H1 (cell line): ENCODE results near the gene RTN4RL2. TPM values are rescaled to one million over a fixed set of nuclear protein-coding genes. Genes with fewer than 3 reads are reported as not detected.

ENCODE experiments used
- RAD21 ChIP-seq, 2 experiments: IDR thresholded peaks in 1 of 2; conservative IDR thresholded peaks in 1 of 2; 2 replicates each; pipeline ENCODE4 v1.6.1; 2011; ENCODE audit warnings: low read depth in 2 of 2, low read length in 2 of 2, improper control_type of control experiment in 1 of 2, inconsistent platforms in 1 of 2, mild to moderate bottlenecking in 1 of 2, moderate library complexity in 1 of 2
- polyA plus RNA-seq, 7 experiments: library from polyadenylated mRNA; depleted of rRNA in 3 of 7; stranded (reverse) in 5 of 7; unstranded in 2 of 7; fragments of >200 nt in 5 of 7; fragments of 200-250 nt in 2 of 7; gene quantifications; 1 replicate in 5 of 7; 2 replicates in 1 of 7; 4 replicates in 1 of 7; pipeline versions ENCODE4 v1.2.1 to v1.2.3, GENCODE V29; 2011 to 2013; ENCODE audit warnings: missing spikeins in 2 of 7, mixed read lengths in 2 of 7
- total RNA-seq: library from RNA; stranded (reverse); fragmentation: NEBNext Ultra II Directional; extraction: Animal tissue kit (Norgen Biotek cat#: 25700); gene quantifications from 2 replicates; pipeline ENCODE4 v1.2.1, GENCODE V29; 2021

The RTN4RL2 gene
- total and polyA plus RNA-seq, 2 of the 8 experiments (the other 6 are each of a cell fraction or from before 2014, with no cell fraction given), result 11.4 to 23.7 TPM

DNA sequence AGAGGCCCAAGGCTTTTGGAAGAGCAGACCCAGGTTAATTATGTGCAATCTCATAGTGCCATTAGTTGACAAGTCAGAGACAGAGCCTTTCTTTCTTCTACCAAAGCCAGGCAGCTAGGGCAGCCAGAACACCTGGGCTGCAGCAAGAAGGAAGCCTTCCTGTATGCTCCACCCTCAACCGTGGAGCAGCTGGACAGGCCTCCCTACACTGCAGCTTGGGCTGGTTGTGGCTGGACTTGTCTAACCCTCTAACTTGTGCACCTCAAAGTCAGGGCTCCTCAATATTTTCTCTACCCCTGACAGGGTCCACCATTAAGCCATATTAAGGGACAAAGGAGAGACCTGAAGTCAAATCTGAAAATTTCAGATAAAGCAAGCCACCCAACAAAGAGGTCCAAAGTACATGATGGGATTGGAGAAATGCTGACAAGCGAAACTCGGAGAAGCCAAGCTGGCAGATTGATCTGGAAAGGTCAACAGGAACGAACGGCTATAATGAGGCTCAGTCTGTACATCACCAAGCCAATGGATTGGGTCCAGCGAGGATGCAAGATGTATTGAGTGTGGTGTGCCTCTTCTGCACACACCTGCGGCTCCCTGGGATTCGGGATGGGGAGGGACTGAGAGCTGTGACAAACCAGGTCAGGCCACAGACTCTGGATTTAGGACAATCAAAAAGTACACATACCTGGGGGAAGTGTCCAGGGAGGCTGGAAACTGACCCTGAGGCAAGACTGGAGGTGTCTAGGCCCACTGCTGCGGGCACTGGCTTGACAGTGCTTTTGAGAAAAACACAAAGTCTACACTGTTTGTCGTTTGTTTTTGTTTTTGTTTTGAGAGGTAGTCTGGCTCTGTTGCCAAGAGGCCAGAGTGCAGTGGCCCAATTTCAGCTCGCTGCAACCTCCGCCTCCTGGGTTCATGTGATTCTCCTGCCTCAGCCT, 21.7 kb upstream of the RTN4RL2 start (continued):
- TF ChIP-seq RAD21 (IDR thresholded peaks at IDR 0.05 in 1 of 2, conservative IDR thresholded peaks at IDR 0.05 in 1 of 2; ENCODE audit: low read depth in 2 of 2, low read length in 2 of 2), result no peak
